ENCODE results near the gene LGALS8.

DNA sequence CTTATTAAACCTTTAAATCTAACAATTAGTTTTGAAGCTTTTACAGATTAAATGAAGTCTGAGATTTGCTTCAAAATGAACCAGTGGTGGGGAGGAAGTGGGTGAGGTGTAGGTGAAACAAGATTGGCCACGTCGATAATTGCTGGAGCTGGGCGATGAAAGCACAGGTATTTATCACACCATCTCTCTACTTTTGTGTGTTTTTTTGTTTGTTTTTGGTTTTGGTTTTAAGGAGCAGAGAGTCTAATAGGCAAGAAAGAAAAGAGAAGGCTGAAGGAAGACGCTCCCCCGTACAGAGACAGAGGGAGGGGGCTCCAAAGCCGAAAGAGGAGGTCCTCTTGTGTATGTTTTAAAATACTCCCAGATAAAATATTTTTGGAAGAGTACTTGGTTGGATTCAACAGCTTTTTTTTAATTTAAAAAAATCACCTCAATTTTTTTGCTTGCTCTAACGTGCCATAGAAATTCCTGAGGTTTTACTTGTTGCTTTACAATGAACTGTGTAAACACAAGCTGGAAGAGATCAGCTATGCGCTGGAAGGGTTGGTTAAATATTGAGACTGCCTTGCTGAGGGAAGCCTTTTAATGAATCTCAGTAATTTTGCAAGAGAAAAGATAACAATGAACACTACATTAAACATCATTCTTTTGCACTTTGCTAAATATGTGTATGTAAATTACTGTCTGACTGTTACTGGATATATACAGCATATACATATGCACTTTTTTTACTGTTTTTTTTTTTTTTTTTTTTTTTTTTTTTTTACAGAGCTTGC, 6.7 kb upstream of the LGALS8 start:
- TF ChIP-seq, protein P1, sequence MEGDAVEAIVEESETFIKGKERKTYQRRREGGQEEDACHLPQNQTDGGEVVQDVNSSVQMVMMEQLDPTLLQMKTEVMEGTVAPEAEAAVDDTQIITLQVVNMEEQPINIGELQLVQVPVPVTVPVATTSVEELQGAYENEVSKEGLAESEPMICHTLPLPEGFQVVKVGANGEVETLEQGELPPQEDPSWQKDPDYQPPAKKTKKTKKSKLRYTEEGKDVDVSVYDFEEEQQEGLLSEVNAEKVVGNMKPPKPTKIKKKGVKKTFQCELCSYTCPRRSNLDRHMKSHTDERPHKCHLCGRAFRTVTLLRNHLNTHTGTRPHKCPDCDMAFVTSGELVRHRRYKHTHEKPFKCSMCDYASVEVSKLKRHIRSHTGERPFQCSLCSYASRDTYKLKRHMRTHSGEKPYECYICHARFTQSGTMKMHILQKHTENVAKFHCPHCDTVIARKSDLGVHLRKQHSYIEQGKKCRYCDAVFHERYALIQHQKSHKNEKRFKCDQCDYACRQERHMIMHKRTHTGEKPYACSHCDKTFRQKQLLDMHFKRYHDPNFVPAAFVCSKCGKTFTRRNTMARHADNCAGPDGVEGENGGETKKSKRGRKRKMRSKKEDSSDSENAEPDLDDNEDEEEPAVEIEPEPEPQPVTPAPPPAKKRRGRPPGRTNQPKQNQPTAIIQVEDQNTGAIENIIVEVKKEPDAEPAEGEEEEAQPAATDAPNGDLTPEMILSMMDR (optimal IDR thresholded peaks at IDR 0.05 in 1 of 3, IDR thresholded peaks at IDR 0.05 in 1 of 3, conservative IDR thresholded peaks at IDR 0.05 in 1 of 3; ENCODE audit: extremely low read depth in 1 of 3, insufficient read depth in 2 of 3, low read length in 3 of 3), result no peak
- no peak for TF ChIP-seq EZH2 (IDR thresholded peaks at IDR 0.05; ENCODE audit: low read length)
